GM12878 (cell line): Measurements from ENCODE around the gene AJUBA. TPM values are rescaled to one million over a fixed set of nuclear protein-coding genes. Genes with fewer than 3 reads are reported as not detected.

Experiments
- ATAC-seq: fragments of 200-7000 bp; cut with Tn5 transposase; 3 replicates; pipeline ENCODE4 v1.9.1; 2020; ENCODE audit warnings: mild to moderate bottlenecking, moderate library complexity
- BruUV-seq: library from RNA; stranded (reverse); fragments of 400-500 nt; replicated peaks from 2 replicates; lab custom pipeline; 2021; lab: Mats Ljungman, UMichigan
- CTCF ChIA-PET: fragments of 300-600 bp; sonication (Branson Sonifier 250); formaldehyde crosslinking; extraction: SDS; loops from one replicate; lab custom pipeline; 2021; ENCODE audit warnings: inconsistent platforms; lab: Yijun Ruan, JAX
- POLR2A ChIA-PET: fragments of 350-600 bp; formaldehyde crosslinking; extraction: SDS; loops from one replicate; lab custom pipeline; 2021; ENCODE audit warnings: inconsistent platforms; lab: Charles Lee
- RAD21 ChIA-PET: fragments of 300-600 bp; sonication (Branson Sonifier 250); formaldehyde crosslinking; loops from one replicate; lab custom pipeline; 2023; ENCODE audit warnings: antibody characterized with exemption; ENCODE audit not compliant: unreplicated experiment; lab: Charles Lee
- SMC1A ChIA-PET: fragments of 300-600 bp; sonication (Branson Sonifier 250); formaldehyde crosslinking; loops from one replicate; lab custom pipeline; 2023; ENCODE audit not compliant: unreplicated experiment, uncharacterized antibody; lab: Charles Lee
- DNase-seq: peaks from one replicate; pipeline ENCODE4 v3.0.0-alpha.2; 2011; ENCODE audit warnings: low read depth, low spot score
- FAIRE-seq: peaks from 3 replicates; lab custom pipeline; 2011; peaks lifted over from hg19 to GRCh38; lab: Jason Lieb, UNC
- H2AFZ ChIP-seq: 2 replicates; pipeline ENCODE4 v1.6.0; 2011; ENCODE audit warnings: low read depth, low read length, control low read depth; ENCODE audit not compliant: control insufficient read depth
- H3K27ac ChIP-seq: 2 replicates; pipeline ENCODE4 v1.5.1; 2011; ENCODE audit warnings: control low read depth; ENCODE audit not compliant: control insufficient read depth, insufficient read depth
- H3K27me3 ChIP-seq, 2 experiments: replicated peaks in 1 of 2; 2 replicates each; pipeline versions ENCODE4 v1.6.0 to v1.6.1; 2011; ENCODE audit warnings: low read length in 1 of 2; ENCODE audit not compliant: control insufficient read depth in 2 of 2, insufficient read depth in 2 of 2
- H3K36me3 ChIP-seq, 2 experiments: 2 replicates each; pipeline ENCODE4 v1.5.1; 2011; ENCODE audit warnings: low read length in 1 of 2; ENCODE audit not compliant: control insufficient read depth in 2 of 2, insufficient read depth in 2 of 2
- H3K4me1 ChIP-seq: 2 replicates; pipeline ENCODE4 v1.6.1; 2011; ENCODE audit warnings: mild to moderate bottlenecking, low read length, moderate library complexity, mixed read lengths; ENCODE audit not compliant: control insufficient read depth, insufficient read depth
- H3K4me2 ChIP-seq: 2 replicates; pipeline ENCODE4 v1.6.0; 2011; ENCODE audit warnings: control low read depth; ENCODE audit not compliant: control insufficient read depth, insufficient read depth
- H3K4me3 ChIP-seq: fragments of 200-600 bp; sonication (generic); 2 replicates; pipeline ENCODE4 v1.5.1; 2016
- H3K79me2 ChIP-seq: 2 replicates; pipeline ENCODE4 v1.6.0; 2011; ENCODE audit warnings: low read length; ENCODE audit not compliant: control insufficient read depth, insufficient read depth
- H3K9ac ChIP-seq: 2 replicates; pipeline ENCODE4 v1.8.0; 2011; ENCODE audit warnings: low read length, control low read depth, mixed read lengths; ENCODE audit not compliant: control insufficient read depth, insufficient read depth
- H3K9me3 ChIP-seq: replicated peaks from 3 replicates; pipeline ENCODE4 v1.5.1; 2011; ENCODE audit warnings: mild to moderate bottlenecking, low read length; ENCODE audit not compliant: control insufficient read depth, insufficient read depth
- H4K20me1 ChIP-seq: 2 replicates; pipeline ENCODE4 v1.6.0; 2011; ENCODE audit not compliant: control insufficient read depth, insufficient read depth
- FOS ChIP-seq: IDR thresholded peaks from 3 replicates; pipeline ENCODE4 v1.6.1; 2011; ENCODE audit warnings: borderline replicate concordance; ENCODE audit not compliant: insufficient read length; ENCODE audit errors: extremely low read depth
- PML ChIP-seq: IDR thresholded peaks from 2 replicates; pipeline ENCODE4 v1.6.1; 2012; ENCODE audit warnings: low read length, inconsistent platforms
- TBL1XR1 ChIP-seq: IDR thresholded peaks from 2 replicates; pipeline ENCODE4 v1.6.1; 2012; ENCODE audit warnings: low read depth, low read length, improper control_type of control experiment
- WGBS: methylation state at CpG from one replicate; pipeline ENCODE4 v1.1.6; 2016; ENCODE audit warnings: low lambda C conversion rate; ENCODE audit not compliant: insufficient replicate concordance, insufficient coverage; ENCODE audit errors: missing lambda C conversion rate; 5-methylcytosine and 5-hydroxymethylcytosine counted together
- in situ Hi-C: fragments of 300-500 bp; cut with MboI; formaldehyde crosslinking; loops from 9 replicates; pipeline ENCODE4 v1.14.3; 2018; ENCODE audit warnings: mixed read lengths
- intact Hi-C: fragments of 100-400 bp; cut with micrococcal nuclease; formaldehyde crosslinking; loops from one replicate; pipeline ENCODE4 v1.14.2; 2022; ENCODE audit not compliant: unreplicated experiment
- polyA plus RNA-seq, 11 experiments: library from polyadenylated mRNA; depleted of rRNA in 4 of 11; unstranded in 6 of 11; stranded (reverse) in 5 of 11; fragments of >200 nt; fragmentation: Nextera tagmentation in 4 of 11; fragmentation: Illumina TruSeq in 1 of 11; extraction: Ambion mirVana in 4 of 11; extraction: Trizol in 1 of 11; gene quantifications; 1 replicate in 1 of 11; 2 replicates in 10 of 11; pipeline versions ENCODE4 v1.2.1 to v1.2.3, GENCODE V29; 2011 to 2016; ENCODE audit warnings: inconsistent platforms in 2 of 11, missing spikeins in 2 of 11, low read depth in 1 of 11
- total RNA-seq, 4 experiments: library from RNA; depleted of rRNA in 3 of 4; stranded (reverse); fragments of >200 nt in 3 of 4; fragmentation: Illumina TruSeq in 1 of 4; extraction: Trizol in 1 of 4; gene quantifications; 2 replicates each; pipeline versions ENCODE4 v1.2.1 to v1.2.3, GENCODE V29; 2013 to 2021
- TF ChIP-seq, protein P1 (sequence below): IDR thresholded peaks from 2 replicates; pipeline ENCODE4 v1.6.1; 2012; ENCODE audit warnings: mild to moderate bottlenecking, low read depth, low read length

Gene AJUBA
- total and polyA plus RNA-seq, 10 of the 15 experiments (the other 5 are each of a cell fraction or from before 2014, with no cell fraction given) = 0.03 to 18.1 (median 0.36) TPM; not detected in 1

DNA sequence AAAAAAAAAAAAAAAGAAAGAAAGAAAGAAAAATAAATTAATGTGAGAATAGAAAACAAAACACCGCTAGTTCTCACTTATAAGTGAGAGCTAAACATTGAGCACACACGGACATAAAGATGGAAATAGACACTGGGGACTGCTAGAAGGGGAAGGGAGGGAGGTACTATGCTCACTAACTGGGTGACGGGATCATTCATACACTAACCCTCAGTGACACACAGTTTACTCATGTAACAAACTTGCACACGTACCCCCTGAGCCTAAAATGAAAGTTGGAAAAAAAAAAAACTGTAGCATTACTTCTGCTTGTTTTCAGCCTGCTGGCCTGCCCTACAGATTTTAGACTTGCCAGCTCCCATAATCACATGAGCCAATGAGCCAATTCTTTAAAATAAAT lies 42.7 kb downstream of the AJUBA start:
- in situ Hi-C loops (no loop called here), intact Hi-C loops (no loop called here)
- CTCF ChIA-PET = interaction anchor here (0.6 to 3.3 kb wide), 4 partner anchors 10 to 274 kb away, joined by 3 to 18 read pairs (median 4); partner anchors contain the start of gene PRMT5
- Histone ChIP-seq H3K27me3 (no peaks in the 10 kb centered on the region), H4K20me1 (no peaks in the 10 kb centered on the region), H3K9me3 (no peaks in the 10 kb centered on the region), H3K4me3 (no peak overlapping the region), H3K4me2 (no peak overlapping the region), H2AFZ (no peak overlapping the region), H3K9ac (no peak overlapping the region), H3K27ac (no peak overlapping the region), H3K79me2 (no peaks in the 10 kb centered on the region), H3K36me3 (no peaks in the 10 kb centered on the region; a peak in 2 of 4 replicates), H3K4me1 (no peaks in the 10 kb centered on the region)
- no TSS peak for BruUV-seq
- no peak for DNase-seq
- no peak for ATAC-seq
- RAD21 ChIA-PET = no interaction called here
- SMC1A ChIA-PET = interaction anchor here (0.7 to 1.0 kb wide), 2 partner anchors 12 to 32 kb away, joined by 3 read pairs; no protein-coding TSS in a partner anchor
- no peak for TF ChIP-seq FOS
- TF ChIP-seq, protein P1, sequence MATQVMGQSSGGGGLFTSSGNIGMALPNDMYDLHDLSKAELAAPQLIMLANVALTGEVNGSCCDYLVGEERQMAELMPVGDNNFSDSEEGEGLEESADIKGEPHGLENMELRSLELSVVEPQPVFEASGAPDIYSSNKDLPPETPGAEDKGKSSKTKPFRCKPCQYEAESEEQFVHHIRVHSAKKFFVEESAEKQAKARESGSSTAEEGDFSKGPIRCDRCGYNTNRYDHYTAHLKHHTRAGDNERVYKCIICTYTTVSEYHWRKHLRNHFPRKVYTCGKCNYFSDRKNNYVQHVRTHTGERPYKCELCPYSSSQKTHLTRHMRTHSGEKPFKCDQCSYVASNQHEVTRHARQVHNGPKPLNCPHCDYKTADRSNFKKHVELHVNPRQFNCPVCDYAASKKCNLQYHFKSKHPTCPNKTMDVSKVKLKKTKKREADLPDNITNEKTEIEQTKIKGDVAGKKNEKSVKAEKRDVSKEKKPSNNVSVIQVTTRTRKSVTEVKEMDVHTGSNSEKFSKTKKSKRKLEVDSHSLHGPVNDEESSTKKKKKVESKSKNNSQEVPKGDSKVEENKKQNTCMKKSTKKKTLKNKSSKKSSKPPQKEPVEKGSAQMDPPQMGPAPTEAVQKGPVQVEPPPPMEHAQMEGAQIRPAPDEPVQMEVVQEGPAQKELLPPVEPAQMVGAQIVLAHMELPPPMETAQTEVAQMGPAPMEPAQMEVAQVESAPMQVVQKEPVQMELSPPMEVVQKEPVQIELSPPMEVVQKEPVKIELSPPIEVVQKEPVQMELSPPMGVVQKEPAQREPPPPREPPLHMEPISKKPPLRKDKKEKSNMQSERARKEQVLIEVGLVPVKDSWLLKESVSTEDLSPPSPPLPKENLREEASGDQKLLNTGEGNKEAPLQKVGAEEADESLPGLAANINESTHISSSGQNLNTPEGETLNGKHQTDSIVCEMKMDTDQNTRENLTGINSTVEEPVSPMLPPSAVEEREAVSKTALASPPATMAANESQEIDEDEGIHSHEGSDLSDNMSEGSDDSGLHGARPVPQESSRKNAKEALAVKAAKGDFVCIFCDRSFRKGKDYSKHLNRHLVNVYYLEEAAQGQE = no peak
- no peak for TF ChIP-seq TBL1XR1
- TF ChIP-seq PML = no peak
- POLR2A ChIA-PET = interaction anchor here (0.6 kb wide), 1 partner anchor 200 kb away, joined by 3 read pairs; no protein-coding TSS in a partner anchor
- no peak for FAIRE-seq
- 90% methylated on average over 4 of the region's 4 CpGs for WGBS
